Right ventricle myocardium inferior (tissue), 1 donor: ENCODE results near the gene JAK1. TPM values are rescaled to one million over a fixed set of nuclear protein-coding genes. Genes with fewer than 3 reads are reported as not detected.

Source experiments
- ATAC-seq: fragments of 200-7000 bp; cut with Tn5 transposase; one replicate; pipeline ENCODE4 v1.9.1; 2020; ENCODE audit warnings: mild to moderate bottlenecking, moderate library complexity
- DNase-seq: peaks from one replicate; pipeline ENCODE4 v3.0.0; 2021; ENCODE audit errors: missing footprints
- intact Hi-C: fragments of 100-400 bp; cut with DNase I; formaldehyde crosslinking; loops from one replicate; pipeline ENCODE4 v1.11.0; 2022
- total RNA-seq: library from RNA; stranded (reverse); fragmentation: NEBNext Ultra II Directional; extraction: Animal tissue kit (Norgen Biotek cat#: 25700); gene quantifications from one replicate; pipeline ENCODE4 v1.2.1, GENCODE V29; 2021
- donor health status: DM: no; HTN: yes; CAD: no; lungs with severe emphysema.

JAK1 gene
- total RNA-seq, 1 donor from 2014 or later, result 87.3 TPM

- intact Hi-C loops, result no loop called here
- DNase-seq (no peak), ATAC-seq (no peak)
Measured at GRCh38 chr1:64906447-64906846, 59.9 kb downstream of the JAK1 start.

GRCh38 chr1:64903593-64903992, 62.8 kb downstream of the JAK1 start:
- no peak for DNase-seq
- intact Hi-C loops, result no loop called here
- ATAC-seq, result no peak

GRCh38 chr1:64901663-64902062, 64.7 kb downstream of the JAK1 start:
- intact Hi-C loops, result no loop called here
- DNase-seq (no peak), ATAC-seq (no peak)

- ATAC-seq, result no peak
- no peak for DNase-seq
- intact Hi-C loops, result no loop called here
Measured at GRCh38 chr1:64900916-64901315, 65.4 kb downstream of the JAK1 start.

- intact Hi-C loops, result no loop called here
- ATAC-seq, result peak; percentile 98
- DNase-seq, result peak; percentile 83
Measured at GRCh38 chr1:64898107-64898861, 68.1 kb downstream of the JAK1 start.

- ATAC-seq, result no peak
- no peak for DNase-seq
- intact Hi-C loops, result no loop called here
Measured at GRCh38 chr1:64896551-64896950, 69.8 kb downstream of the JAK1 start.

GRCh38 chr1:64895500-64895899, 70.8 kb downstream of the JAK1 start:
- ATAC-seq (no peak), DNase-seq (no peak)
- intact Hi-C loops, result no loop called here

GRCh38 chr1:64894438-64895196, 71.7 kb downstream of the JAK1 start:
- no peak for ATAC-seq

GRCh38 chr1:64893921-64894320, 72.4 kb downstream of the JAK1 start:
- ATAC-seq (no peak), DNase-seq (no peak)
- intact Hi-C loops, result loop anchor here (5.0 kb wide), 1 partner anchor 73 kb away; the partner anchor contains the start of gene JAK1

More at GRCh38 chr1:64894438-64895196, 71.7 kb downstream of the JAK1 start:
- DNase-seq, result no peak
- intact Hi-C loops, result loop anchor here (5.0 kb wide), 1 partner anchor 73 kb away; the partner anchor contains the start of gene JAK1

- ATAC-seq (no peak), DNase-seq (no peak)
- intact Hi-C loops, result loop anchor here (5.0 kb wide), 1 partner anchor 74 kb away; the partner anchor contains the start of gene JAK1
Measured at GRCh38 chr1:64892576-64893573, 73.5 kb downstream of the JAK1 start.

- intact Hi-C loops, result loop anchor here (5.0 kb wide), 1 partner anchor 76 kb away; the partner anchor contains the start of gene JAK1
- no peak for DNase-seq
- ATAC-seq, result no peak
Measured at GRCh38 chr1:64891448-64891825, 74.9 kb downstream of the JAK1 start.

- ATAC-seq, result no peak
- intact Hi-C loops, result loop anchor here (5.0 kb wide), 1 partner anchor 76 kb away; the partner anchor contains the start of gene JAK1
- DNase-seq, result no peak
Measured at GRCh38 chr1:64890699-64891447, 75.5 kb downstream of the JAK1 start.

GRCh38 chr1:64887689-64888217, 78.6 kb downstream of the JAK1 start:
- DNase-seq (no peak), ATAC-seq (peak; percentile 30)
- intact Hi-C loops, result no loop called here

- intact Hi-C loops, result no loop called here
- ATAC-seq, result no peak
Measured at GRCh38 chr1:64886877-64887276, 79.5 kb downstream of the JAK1 start.

GRCh38 chr1:64885648-64886047, 80.7 kb downstream of the JAK1 start:
- intact Hi-C loops, result no loop called here
- DNase-seq (no peak), ATAC-seq (no peak)

More at GRCh38 chr1:64886877-64887276, 79.5 kb downstream of the JAK1 start:
- DNase-seq, result no peak

- intact Hi-C loops, result no loop called here
- no peak for DNase-seq
- ATAC-seq, result no peak
Measured at GRCh38 chr1:64884261-64885040, 81.9 kb downstream of the JAK1 start.
